ENCODE measurements around the gene CHRNE. TPM values are rescaled to one million over a fixed set of nuclear protein-coding genes. Genes with fewer than 3 reads are reported as not detected.

Gene CHRNE
- total RNA-seq (2014; rRNA removed; shearing (Covaris generic)), result not detected in 2 replicates

- DNase-seq (ENCODE audit: low spot score), result peak; percentile 82
Observed at GRCh38 chr17:4903051-4903818, at the start of gene CHRNE. Gene CHRNE (minus strand): TSS chr17:4903098. CDS start chr17:4903063, 35 bp downstream.

DNA sequence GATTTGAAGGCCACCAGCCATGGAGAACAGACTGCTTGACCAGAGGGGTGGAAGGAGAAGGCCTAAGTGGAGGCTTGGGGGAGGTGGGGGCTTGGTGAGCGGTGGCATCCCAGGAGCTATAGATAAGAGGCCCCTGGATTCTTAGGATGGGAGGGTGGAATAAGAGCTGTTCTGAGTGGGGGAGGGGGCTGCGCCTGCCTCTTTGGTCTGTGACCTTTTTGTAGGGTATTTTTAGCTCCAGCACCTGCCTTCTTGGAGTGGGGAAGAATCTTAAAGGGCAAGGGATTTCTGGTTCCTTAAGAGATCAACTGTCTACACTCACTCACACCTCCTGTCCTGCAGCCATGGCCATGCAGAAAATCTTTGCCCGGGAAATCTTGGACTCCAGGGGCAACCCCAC, 48.6 kb upstream of the CHRNE start:
- no peak for DNase-seq (ENCODE audit: low spot score)

DNA sequence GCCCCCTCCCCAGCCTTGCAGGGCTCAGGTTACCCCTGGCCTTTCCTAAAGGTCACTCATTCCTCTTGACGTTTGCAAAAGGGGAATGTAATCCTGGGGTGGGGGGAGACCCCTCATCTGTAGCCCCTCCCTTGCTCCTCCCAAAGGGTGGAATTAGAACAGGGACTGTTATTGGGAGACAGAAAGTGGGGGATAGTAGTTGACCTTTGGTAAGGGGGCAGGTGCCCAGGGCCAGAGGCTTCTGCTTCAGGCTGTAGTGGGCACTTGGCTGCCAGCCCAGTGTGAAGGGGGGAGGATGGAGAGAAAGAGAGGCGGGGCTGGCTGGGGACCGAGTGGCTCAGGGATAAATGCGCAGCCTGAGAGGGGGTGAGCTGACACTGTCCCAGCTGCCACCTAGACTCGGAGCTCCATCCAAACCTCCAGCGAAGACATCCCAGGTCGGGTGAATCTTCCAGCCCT, 47.9 kb upstream of the CHRNE start, which contains the start of gene ENO3:
Gene ENO3, plus strand, starts transcription at position 374 of the 459 bp plus-strand sequence. CDS start 711 bp downstream, outside the sequence.
- no peak for DNase-seq (ENCODE audit: low spot score)

- peak; percentile 32 for DNase-seq (ENCODE audit: low spot score)
Observed at GRCh38 chr17:4950075-4950745, 47.3 kb upstream of the CHRNE start.

GRCh38 chr17:4949321-4950074, 46.6 kb upstream of the CHRNE start:
- peak; percentile 69 for DNase-seq (ENCODE audit: low spot score)

GRCh38 chr17:4948931-4949320, 46.0 kb upstream of the CHRNE start:
- DNase-seq (ENCODE audit: low spot score), result peak; percentile 72

DNA sequence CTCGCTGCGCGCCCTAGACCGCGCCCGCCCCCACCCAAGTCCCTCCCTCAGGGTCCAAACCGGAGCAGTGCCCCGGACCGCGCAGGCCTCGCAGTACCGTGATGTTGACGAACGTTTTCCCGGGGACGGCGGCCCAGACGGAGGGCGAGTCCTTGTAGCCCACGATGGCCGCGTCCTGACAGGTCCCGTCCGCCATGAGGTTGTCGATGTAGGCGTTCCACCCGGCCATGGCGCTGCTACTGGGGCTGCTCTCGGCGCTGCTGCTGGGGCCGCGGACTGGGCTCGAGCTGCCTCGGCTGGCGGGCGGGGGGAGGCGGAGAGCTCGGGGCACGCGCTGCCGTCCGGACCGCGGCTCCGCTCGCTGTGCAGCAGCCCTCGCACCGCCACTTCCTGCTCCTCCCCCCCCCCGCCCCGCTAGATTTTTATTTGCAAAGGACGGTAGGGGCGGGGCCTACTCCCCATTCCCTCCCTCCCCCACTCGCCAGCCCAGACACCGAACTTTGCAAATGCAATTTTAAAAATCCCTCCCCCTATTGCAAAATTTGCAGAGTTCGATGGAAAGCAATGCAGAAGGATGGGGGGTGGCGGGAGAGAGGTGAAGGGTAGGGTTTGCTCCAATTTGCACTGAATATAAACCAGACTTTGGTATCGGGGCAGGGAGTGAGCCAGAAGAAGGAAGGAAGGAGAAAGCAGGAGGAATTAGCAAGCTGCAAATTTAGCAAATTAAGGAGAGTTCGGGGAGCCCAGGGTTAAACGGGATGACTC, 45.5 kb upstream of the CHRNE start, which contains the start of gene PFN1:
Gene PFN1, minus strand, starts transcription at position 365 of the 765 bp plus-strand sequence. Its CDS starts 136 bp downstream, at position 229.
- DNase-seq (ENCODE audit: low spot score), result peak; percentile 78

GRCh38 chr17:4947411-4948165, 44.7 kb upstream of the CHRNE start:
- DNase-seq (ENCODE audit: low spot score), result peak; percentile 44

- DNase-seq (ENCODE audit: low spot score), result no peak
Observed at GRCh38 chr17:4947010-4947410, 44.1 kb upstream of the CHRNE start.

DNA sequence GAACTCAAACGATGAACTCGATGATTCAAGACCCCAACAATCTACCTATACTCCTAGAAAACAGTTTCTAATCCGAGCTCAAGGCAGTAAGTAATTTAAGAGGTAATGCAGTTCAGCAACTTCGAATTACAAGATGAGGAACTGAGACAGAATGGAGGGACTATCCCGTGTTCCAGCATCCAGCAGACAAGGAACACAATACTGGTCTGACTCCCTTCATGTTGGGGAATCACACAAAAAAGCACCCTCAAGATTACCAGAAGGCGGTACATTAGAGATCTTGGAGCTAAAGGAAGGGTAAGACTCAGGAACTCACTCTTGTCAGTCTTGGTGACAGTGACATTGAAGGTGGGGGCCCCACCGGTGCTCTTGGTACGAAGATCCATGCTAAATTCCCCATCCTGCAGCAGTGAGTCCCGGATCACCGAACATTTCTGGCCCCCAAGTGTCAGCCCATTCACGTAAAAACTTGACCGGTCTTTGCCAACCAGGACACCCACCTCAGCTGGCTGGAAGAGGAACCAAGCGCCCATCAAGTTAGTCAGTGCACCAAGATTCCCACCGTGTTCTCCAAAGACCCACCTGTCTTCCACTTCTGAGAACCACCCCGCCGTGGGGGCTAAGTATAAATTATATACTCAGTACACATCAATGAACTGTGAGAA, 43.5 kb upstream of the CHRNE start:
- no peak for DNase-seq (ENCODE audit: low spot score)

GRCh38 chr17:4945944-4946280, 43.0 kb upstream of the CHRNE start:
- DNase-seq (ENCODE audit: low spot score), result no peak

- peak; percentile 67 for DNase-seq (ENCODE audit: low spot score)
Observed at GRCh38 chr17:4945176-4945943, 42.5 kb upstream of the CHRNE start.

GRCh38 chr17:4944554-4945175, 41.8 kb upstream of the CHRNE start:
- no peak for DNase-seq (ENCODE audit: low spot score)

DNA sequence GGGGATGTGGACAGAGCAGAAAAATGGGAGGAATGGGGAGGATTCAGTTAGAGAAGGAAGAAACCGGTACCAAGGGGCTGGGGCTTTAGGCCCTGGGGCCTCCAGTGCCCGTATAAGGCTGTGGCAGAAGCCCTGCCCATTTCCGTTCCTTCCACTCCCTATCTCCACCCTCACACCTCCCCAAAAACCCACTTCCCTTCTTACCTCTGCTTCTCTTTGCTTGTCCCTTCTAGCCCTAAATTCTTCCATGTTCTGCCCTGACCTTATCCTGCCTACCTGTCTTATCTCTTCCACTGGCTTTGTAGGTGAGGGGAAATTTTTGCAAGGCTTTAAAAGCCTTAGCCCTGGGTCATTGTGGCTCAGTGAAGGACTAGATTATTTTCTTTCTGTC, 41.3 kb upstream of the CHRNE start:
- no peak for DNase-seq (ENCODE audit: low spot score)

GRCh38 chr17:4942760-4943508, 40.0 kb upstream of the CHRNE start:
- DNase-seq (ENCODE audit: low spot score), result no peak

- DNase-seq (ENCODE audit: low spot score), result no peak
Observed at GRCh38 chr17:4941319-4941610, 38.4 kb upstream of the CHRNE start.

DNA sequence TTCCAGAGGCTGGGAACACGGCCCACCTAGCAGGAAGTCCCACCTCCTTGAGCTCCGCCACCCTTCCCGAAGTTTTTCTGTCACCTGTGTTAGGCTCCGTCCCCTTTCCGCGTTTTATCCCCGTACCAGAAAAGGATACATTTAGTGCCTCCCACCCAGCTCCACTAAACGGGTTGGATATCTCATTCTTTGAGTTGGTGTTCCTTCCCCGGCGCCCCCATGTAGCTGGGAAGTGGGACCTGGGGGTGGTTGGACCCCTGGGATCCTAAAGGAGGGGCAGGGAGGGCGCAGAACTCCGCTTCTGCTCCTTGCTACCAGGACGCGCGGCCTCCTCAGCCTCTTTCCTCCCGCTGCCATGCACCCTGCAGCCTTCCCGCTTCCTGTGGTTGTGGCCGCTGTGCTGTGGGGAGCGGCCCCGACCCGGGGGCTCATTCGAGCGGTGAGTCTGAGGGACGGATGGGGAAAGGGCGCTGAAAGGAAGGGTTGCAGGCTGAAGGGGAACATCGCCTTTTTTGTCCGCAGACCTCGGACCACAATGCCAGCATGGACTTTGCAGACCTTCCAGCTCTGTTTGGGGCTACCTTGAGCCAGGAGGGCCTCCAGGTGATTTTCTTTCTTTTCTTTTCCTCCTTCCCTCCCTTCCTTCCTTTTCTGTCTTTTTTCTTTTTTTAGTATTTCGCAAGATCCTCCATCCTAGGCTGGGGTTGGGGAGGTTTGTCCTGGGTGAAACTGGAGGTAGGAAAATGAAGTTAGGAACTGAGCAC, 37.8 kb upstream of the CHRNE start:
- DNase-seq (ENCODE audit: low spot score), result no peak
